DOHH2 (cell line): ENCODE measurements around the gene SLC48A1.

Experiments
- EZH2phosphoT487 ChIP-seq: fragments of 200-600 bp; sonication (generic); IDR thresholded peaks from 2 replicates; pipeline ENCODE4 v1.6.1; 2017; ENCODE audit warnings: borderline replicate concordance, mild to moderate bottlenecking, antibody characterized with exemption, low read length, moderate library complexity, mixed read lengths
- TF ChIP-seq, protein P1 (sequence below): fragments of 200-600 bp; sonication (generic); IDR thresholded peaks from one replicate; pipeline ENCODE4 v1.5.1; 2014; ENCODE audit warnings: antibody characterized with exemption, mild to moderate bottlenecking, low read depth, low read length; ENCODE audit not compliant: poor library complexity, severe bottlenecking

DNA sequence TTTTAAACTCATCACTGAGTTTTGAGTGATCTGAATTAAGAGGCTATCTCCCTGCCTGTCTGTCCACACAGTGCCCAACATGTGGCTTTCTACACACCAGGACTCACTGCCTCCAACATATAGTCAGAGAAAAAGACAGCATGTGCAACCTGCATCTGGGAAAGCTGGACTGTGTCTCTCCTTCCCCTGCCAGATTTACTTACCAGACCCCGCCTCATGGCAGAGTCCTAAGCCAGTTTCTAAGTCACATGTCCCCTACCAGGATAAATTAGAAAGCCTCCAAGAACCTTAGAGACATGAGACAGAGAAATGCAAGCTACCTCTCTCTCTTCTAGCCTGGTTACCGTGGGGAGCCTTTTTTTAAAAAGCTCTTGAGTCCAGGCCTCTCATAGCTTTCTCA lies 49.4 kb downstream of the SLC48A1 start:
- TF ChIP-seq, protein P1, sequence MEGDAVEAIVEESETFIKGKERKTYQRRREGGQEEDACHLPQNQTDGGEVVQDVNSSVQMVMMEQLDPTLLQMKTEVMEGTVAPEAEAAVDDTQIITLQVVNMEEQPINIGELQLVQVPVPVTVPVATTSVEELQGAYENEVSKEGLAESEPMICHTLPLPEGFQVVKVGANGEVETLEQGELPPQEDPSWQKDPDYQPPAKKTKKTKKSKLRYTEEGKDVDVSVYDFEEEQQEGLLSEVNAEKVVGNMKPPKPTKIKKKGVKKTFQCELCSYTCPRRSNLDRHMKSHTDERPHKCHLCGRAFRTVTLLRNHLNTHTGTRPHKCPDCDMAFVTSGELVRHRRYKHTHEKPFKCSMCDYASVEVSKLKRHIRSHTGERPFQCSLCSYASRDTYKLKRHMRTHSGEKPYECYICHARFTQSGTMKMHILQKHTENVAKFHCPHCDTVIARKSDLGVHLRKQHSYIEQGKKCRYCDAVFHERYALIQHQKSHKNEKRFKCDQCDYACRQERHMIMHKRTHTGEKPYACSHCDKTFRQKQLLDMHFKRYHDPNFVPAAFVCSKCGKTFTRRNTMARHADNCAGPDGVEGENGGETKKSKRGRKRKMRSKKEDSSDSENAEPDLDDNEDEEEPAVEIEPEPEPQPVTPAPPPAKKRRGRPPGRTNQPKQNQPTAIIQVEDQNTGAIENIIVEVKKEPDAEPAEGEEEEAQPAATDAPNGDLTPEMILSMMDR: no peak
- TF ChIP-seq EZH2phosphoT487: no peak
